Measurements from ENCODE around the gene GARS1.

- TF ChIP-seq POLR2A (IDR thresholded peaks at IDR 0.05): no peak
- TF ChIP-seq, protein P1, sequence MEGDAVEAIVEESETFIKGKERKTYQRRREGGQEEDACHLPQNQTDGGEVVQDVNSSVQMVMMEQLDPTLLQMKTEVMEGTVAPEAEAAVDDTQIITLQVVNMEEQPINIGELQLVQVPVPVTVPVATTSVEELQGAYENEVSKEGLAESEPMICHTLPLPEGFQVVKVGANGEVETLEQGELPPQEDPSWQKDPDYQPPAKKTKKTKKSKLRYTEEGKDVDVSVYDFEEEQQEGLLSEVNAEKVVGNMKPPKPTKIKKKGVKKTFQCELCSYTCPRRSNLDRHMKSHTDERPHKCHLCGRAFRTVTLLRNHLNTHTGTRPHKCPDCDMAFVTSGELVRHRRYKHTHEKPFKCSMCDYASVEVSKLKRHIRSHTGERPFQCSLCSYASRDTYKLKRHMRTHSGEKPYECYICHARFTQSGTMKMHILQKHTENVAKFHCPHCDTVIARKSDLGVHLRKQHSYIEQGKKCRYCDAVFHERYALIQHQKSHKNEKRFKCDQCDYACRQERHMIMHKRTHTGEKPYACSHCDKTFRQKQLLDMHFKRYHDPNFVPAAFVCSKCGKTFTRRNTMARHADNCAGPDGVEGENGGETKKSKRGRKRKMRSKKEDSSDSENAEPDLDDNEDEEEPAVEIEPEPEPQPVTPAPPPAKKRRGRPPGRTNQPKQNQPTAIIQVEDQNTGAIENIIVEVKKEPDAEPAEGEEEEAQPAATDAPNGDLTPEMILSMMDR (IDR thresholded peaks at IDR 0.05): no peak
- peak in 1 of 2 donors; percentile 63 for TF ChIP-seq POLR2AphosphoS5 (IDR thresholded peaks at IDR 0.05; ENCODE audit: insufficient read depth in 1 of 2, low read depth in 1 of 2)
Measured at GRCh38 chr7:30549931-30550493, 44.7 kb upstream of the GARS1 start.
